PC-3 (cell line): ENCODE data around the gene LCP1. TPM values are rescaled to one million over a fixed set of nuclear protein-coding genes. Genes with fewer than 3 reads are reported as not detected.
"Not testable (repeated sequence)": the region's sequence is repeated elsewhere in the genome, so short reads cannot be mapped to it uniquely, and the experiment has no call there.

Source experiments
- ATAC-seq: fragments of 200-7000 bp; cut with Tn5 transposase; 2 replicates; pipeline ENCODE4 v1.9.1; 2020; ENCODE audit warnings: mild to moderate bottlenecking, moderate library complexity
- BruUV-seq: library from RNA; stranded (reverse); fragments of 400-500 nt; replicated peaks from 2 replicates; lab custom pipeline; 2021; lab: Mats Ljungman, UMichigan
- CTCF ChIA-PET: fragments of 300-600 bp; sonication (Branson Sonifier 250); formaldehyde crosslinking; loops from one replicate; lab custom pipeline; 2022; ENCODE audit warnings: antibody characterized with exemption; lab: Charles Lee
- POLR2A ChIA-PET: fragments of 300-600 bp; sonication (Branson Sonifier 250); formaldehyde crosslinking; loops from one replicate; lab custom pipeline; 2022; ENCODE audit warnings: antibody characterized with exemption; ENCODE audit not compliant: unreplicated experiment; lab: Charles Lee
- DNase-seq: peaks from one replicate; pipeline ENCODE4 v3.0.0-alpha.2; 2015
- H2AFZ ChIP-seq: fragments of 300-600 bp; sonication (generic); 2 replicates; pipeline ENCODE4 v1.6.0; 2016; ENCODE audit warnings: antibody characterized with exemption, low read length
- H3F3A ChIP-seq: fragments of 300-600 bp; sonication (generic); one replicate; pipeline ENCODE4 v1.6.0; 2017; ENCODE audit warnings: antibody characterized with exemption, low read length, control low read depth, mild to moderate bottlenecking; ENCODE audit not compliant: unreplicated experiment
- H3K27ac ChIP-seq: fragments of 300-600 bp; sonication (generic); 2 replicates; pipeline ENCODE4 v1.5.1; 2016; ENCODE audit warnings: mild to moderate bottlenecking, low read length
- H3K27me3 ChIP-seq: fragments of 300-600 bp; sonication (generic); 2 replicates; pipeline ENCODE4 v1.6.1; 2016; ENCODE audit warnings: low read length, mixed read lengths
- H3K36me3 ChIP-seq: fragments of 300-600 bp; sonication (generic); 2 replicates; pipeline ENCODE4 v1.6.1; 2016; ENCODE audit warnings: low read depth, mixed run types, low read length, mixed read lengths
- H3K4me1 ChIP-seq: fragments of 300-600 bp; sonication (generic); 2 replicates; pipeline ENCODE4 v1.5.1; 2016; ENCODE audit warnings: low read length; ENCODE audit not compliant: insufficient read depth
- H3K4me2 ChIP-seq: fragments of 300-600 bp; sonication (generic); 2 replicates; pipeline ENCODE4 v1.6.0; 2016; ENCODE audit warnings: low read length
- H3K4me3 ChIP-seq: fragments of 300-600 bp; sonication (generic); 2 replicates; pipeline ENCODE4 v1.5.1; 2016; ENCODE audit warnings: mild to moderate bottlenecking, low read length, mixed read lengths
- H3K79me2 ChIP-seq: fragments of 300-600 bp; sonication (generic); 2 replicates; pipeline ENCODE4 v1.6.1; 2017; ENCODE audit warnings: low read length, mixed read lengths
- H3K9ac ChIP-seq: fragments of 300-600 bp; sonication (generic); 2 replicates; pipeline ENCODE4 v1.6.0; 2016; ENCODE audit warnings: mild to moderate bottlenecking, low read length
- H3K9me2 ChIP-seq: fragments of 300-600 bp; sonication (generic); replicated peaks from 2 replicates; pipeline ENCODE4 v1.6.1; 2016; ENCODE audit warnings: mixed run types, low read length, mixed read lengths
- H3K9me3 ChIP-seq: fragments of 300-600 bp; sonication (generic); 2 replicates; pipeline ENCODE4 v1.6.1; 2016; ENCODE audit warnings: low read length, mixed read lengths
- H4K20me1 ChIP-seq: fragments of 300-600 bp; sonication (generic); 2 replicates; pipeline ENCODE4 v1.6.1; 2016; ENCODE audit warnings: low read length, mixed read lengths
- CTCF ChIP-seq: fragments of 300-600 bp; sonication (generic); conservative IDR thresholded peaks from 2 replicates; pipeline ENCODE4 v1.5.1; 2017; ENCODE audit warnings: antibody characterized with exemption, low read depth, mild to moderate bottlenecking, low read length
- EZH2 ChIP-seq: fragments of 300-600 bp; sonication (generic); IDR thresholded peaks from one replicate; pipeline ENCODE4 v1.6.1; 2017; ENCODE audit warnings: antibody characterized with exemption, mild to moderate bottlenecking, low read length; ENCODE audit not compliant: unreplicated experiment
- EZH2phosphoT487 ChIP-seq: fragments of 300-600 bp; sonication (generic); IDR thresholded peaks from 2 replicates; pipeline ENCODE4 v1.6.1; 2018; ENCODE audit warnings: mild to moderate bottlenecking, antibody characterized with exemption, low read length, borderline replicate concordance
- intact Hi-C: fragments of 100-400 bp; cut with micrococcal nuclease; formaldehyde crosslinking; loops from 2 replicates; pipeline ENCODE4 v1.9.0; 2023
- total RNA-seq: library from RNA; depleted of rRNA; stranded (reverse); fragments of >200 nt; gene quantifications from 2 replicates; pipeline ENCODE4 v1.2.3, GENCODE V29; 2014

LCP1 gene
- total RNA-seq, 1 experiment from 2014 or later = 143 TPM

DNA sequence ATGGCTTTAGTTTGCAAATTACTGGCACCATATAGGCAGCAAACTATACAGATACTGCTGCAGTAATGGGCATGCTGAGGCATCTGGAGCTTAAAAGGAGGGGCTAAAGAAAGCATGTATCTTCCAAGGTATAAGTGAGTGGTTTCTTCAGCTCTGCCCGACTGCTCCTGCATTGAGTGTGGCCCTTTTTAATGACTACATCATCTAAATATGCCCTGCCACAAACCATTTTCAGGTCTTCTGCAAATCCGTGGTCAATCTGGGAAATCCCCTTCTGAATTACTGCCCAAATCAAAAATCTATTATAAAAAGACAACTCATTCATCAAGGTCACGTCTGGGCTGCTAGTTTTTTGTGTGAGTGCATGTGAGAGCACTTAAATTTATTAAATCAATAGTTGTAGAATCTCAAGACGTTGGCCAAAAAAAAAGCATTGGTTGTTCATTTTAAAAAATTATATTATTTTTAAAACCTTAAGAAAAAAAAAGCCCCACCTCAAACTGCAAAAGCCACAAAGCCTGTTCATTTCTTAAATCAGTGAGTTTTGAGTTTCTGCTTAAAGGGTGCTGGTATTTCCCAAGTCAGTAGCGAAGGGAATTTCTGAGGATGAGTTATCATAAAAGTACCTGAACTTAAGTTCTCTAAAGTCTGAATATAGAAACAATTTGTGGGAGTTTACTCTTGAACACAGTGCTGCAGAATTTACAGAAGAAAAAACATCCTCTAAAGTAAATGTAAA, 16.3 kb downstream of the LCP1 start:
- Histone ChIP-seq H3K79me2 (peaks cover 79% of the 10 kb centered on the region), H3K4me2 (no peak overlapping the region), H3K9me2 (no peaks in the 10 kb centered on the region), H2AFZ (no peak overlapping the region), H3K27ac (no peak overlapping the region), H4K20me1 (peaks cover under 1% of the 10 kb centered on the region; the same call in 1 of the 2 replicates), H3F3A (no peaks in the 10 kb centered on the region), H3K9me3 (no peaks in the 10 kb centered on the region), H3K36me3 (no peaks in the 10 kb centered on the region), H3K4me1 (peaks cover 9% of the 10 kb centered on the region; the same call in 1 of the 2 replicates), H3K27me3 (no peaks in the 10 kb centered on the region), H3K9ac (no peak overlapping the region), H3K4me3 (no peak overlapping the region)
- no TSS peak for BruUV-seq
- CTCF ChIA-PET = no interaction called here
- intact Hi-C loops = no loop called here
- TF ChIP-seq CTCF = no peak
- TF ChIP-seq EZH2phosphoT487 = no peak
- TF ChIP-seq EZH2 = no peak
- peak; percentile 38 for ATAC-seq
- POLR2A ChIA-PET = interaction anchor here (0.6 kb wide), 1 partner anchor 12 kb away, joined by 3 read pairs; no protein-coding TSS in a partner anchor
- peak; percentile 22 for DNase-seq

DNA sequence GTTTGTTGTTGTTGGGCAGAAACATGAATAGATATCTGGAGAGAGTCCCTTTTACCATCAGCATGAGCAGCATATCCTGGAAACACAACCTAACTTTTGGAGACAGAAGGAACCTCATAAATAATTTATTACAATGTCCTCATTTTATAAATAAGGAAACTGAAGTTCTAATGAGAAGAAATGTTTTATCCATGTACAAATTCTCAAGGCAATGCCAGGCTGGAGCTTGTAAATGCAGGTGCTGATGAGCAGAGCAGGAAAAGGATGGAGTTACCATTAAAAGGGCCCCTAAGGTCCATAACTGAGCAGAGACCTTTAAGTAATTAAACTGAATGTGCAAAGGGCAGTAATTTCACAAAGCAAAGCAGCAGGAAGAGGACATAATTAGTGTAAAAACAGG, 17.3 kb downstream of the LCP1 start:
- no peaks in the 10 kb centered on the region for H3K9me3 ChIP-seq
- peaks cover 77% of the 10 kb centered on the region for H3K79me2 ChIP-seq
- H3K9ac ChIP-seq = no peak overlapping the region
- TF ChIP-seq EZH2 (no peak), EZH2phosphoT487 (no peak), CTCF (no peak)
- no peak overlapping the region for H3K4me2 ChIP-seq
- no peak overlapping the region for H3K4me3 ChIP-seq
- peaks cover 9% of the 10 kb centered on the region; the same call in 1 of the 2 replicates for H3K4me1 ChIP-seq
- POLR2A ChIA-PET = no interaction called here
- H3K9me2 ChIP-seq = no peaks in the 10 kb centered on the region
- intact Hi-C loops = loop anchor here (5.0 kb wide), 1 partner anchor 153 kb away; no protein-coding TSS in a partner anchor
- H3K27me3 ChIP-seq = no peaks in the 10 kb centered on the region
- BruUV-seq = no TSS peak
- no peaks in the 10 kb centered on the region for H3F3A ChIP-seq
- peaks cover 6% of the 10 kb centered on the region; the same call in 1 of the 2 replicates for H4K20me1 ChIP-seq
- ATAC-seq (no peak), DNase-seq (no peak)
- no peak overlapping the region for H2AFZ ChIP-seq
- H3K36me3 ChIP-seq = no peaks in the 10 kb centered on the region
- CTCF ChIA-PET = no interaction called here
- H3K27ac ChIP-seq = no peak overlapping the region

DNA sequence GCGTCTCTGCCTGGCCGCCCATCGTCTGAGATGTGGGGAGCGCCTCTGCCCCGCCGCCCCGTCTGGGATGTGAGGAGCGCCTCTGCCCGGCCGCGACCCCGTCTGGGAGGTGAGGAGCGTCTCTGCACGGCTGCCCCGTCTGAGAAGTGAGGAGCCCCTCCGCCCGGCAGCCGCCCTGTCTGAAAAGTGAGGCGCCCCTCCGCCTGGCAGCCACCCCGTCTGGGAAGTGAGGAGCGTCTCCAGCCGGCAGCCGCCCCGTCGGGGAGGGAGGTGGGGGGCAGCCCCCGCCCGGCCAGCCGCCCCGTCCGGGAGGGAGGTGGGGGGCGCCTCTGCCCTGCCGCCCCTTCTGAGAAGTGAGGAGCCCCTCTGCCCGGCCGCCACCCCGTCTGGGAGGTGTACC, 19.2 kb downstream of the LCP1 start:
- intact Hi-C loops = loop anchor here (5.0 kb wide), 1 partner anchor 155 kb away; no protein-coding TSS in a partner anchor
- ATAC-seq, H3K9me2 ChIP-seq, CTCF ChIA-PET, H3K27ac ChIP-seq, DNase-seq, H2AFZ ChIP-seq, BruUV-seq, H3K9ac ChIP-seq, H3K4me1 ChIP-seq, H3F3A ChIP-seq, H3K4me2 ChIP-seq, H3K27me3 ChIP-seq, H3K9me3 ChIP-seq, H3K4me3 ChIP-seq, H4K20me1 ChIP-seq, POLR2A ChIA-PET: not testable (repeated sequence)
- Histone ChIP-seq H3K36me3 (peaks cover 15% of the 10 kb centered on the region), H3K79me2 (peaks cover 59% of the 10 kb centered on the region)
